ENCODE results near the gene ADARB2. TPM values are rescaled to one million over a fixed set of nuclear protein-coding genes. Genes with fewer than 3 reads are reported as not detected.

Gene ADARB2
- polyA plus RNA-seq, 1 of the 3 experiments (the other 2 are of a cell fraction): not detected

- TF ChIP-seq FOXM1 (IDR thresholded peaks at IDR 0.05; ENCODE audit: low read depth) (no peak), POLR2AphosphoS5 (IDR thresholded peaks at IDR 0.05; ENCODE audit: low read depth, low read length) (no peak), EZH2phosphoT487 (IDR thresholded peaks at IDR 0.05; ENCODE audit: borderline replicate concordance, low read depth) (no peak), TCF12 (IDR thresholded peaks at IDR 0.05) (no peak), RXRA (IDR thresholded peaks at IDR 0.05; ENCODE audit: borderline replicate concordance, low read depth) (no peak), USF1 (IDR thresholded peaks at IDR 0.05; ENCODE audit: borderline replicate concordance, low read depth) (no peak), FOSL2 (IDR thresholded peaks at IDR 0.05; ENCODE audit: borderline replicate concordance, low read depth) (no peak), SIN3A (IDR thresholded peaks at IDR 0.05; ENCODE audit: borderline replicate concordance, low read depth, low read length) (no peak), USF2 (IDR thresholded peaks at IDR 0.05; ENCODE audit: borderline replicate concordance, low read depth, low read length) (no peak)
These were observed 519.7 kb downstream of the ADARB2 start (continued) for GRCh38 chr10:1217661-1218060.

- DNase-seq: no peak
- ChIA-PET POLR2A (no interaction called here), CTCF (no interaction called here)
- WGBS (ENCODE audit: low lambda C conversion rate): 69% methylated on average over 14 of the region's 14 CpGs
- no peaks in the 10 kb centered on the region for H3K27me3 ChIP-seq (ENCODE audit: insufficient read depth)
- no peaks in the 10 kb centered on the region for H3F3A ChIP-seq (replicated peaks; ENCODE audit: insufficient read depth)
- no peak overlapping the region for H3K9ac ChIP-seq
- no peaks in the 10 kb centered on the region for H3K9me3 ChIP-seq
- no peaks in the 10 kb centered on the region for H3K9me2 ChIP-seq
- TF ChIP-seq MXI1 (IDR thresholded peaks at IDR 0.05; ENCODE audit: low read depth, low read length): no peak
- no peak for TF ChIP-seq PBX3 (IDR thresholded peaks at IDR 0.05)
- no peak for TF ChIP-seq EZH2phosphoT487 (IDR thresholded peaks at IDR 0.05; ENCODE audit: borderline replicate concordance, low read depth)
- TF ChIP-seq, protein P1, sequence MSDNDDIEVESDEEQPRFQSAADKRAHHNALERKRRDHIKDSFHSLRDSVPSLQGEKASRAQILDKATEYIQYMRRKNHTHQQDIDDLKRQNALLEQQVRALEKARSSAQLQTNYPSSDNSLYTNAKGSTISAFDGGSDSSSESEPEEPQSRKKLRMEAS (IDR thresholded peaks at IDR 0.05; ENCODE audit: low read depth): no peak
- no peak for TF ChIP-seq USF2 (IDR thresholded peaks at IDR 0.05; ENCODE audit: borderline replicate concordance, low read depth, low read length)
- no peak for TF ChIP-seq FOXJ3 (CRISPR knock-in tag; IDR thresholded peaks at IDR 0.05)
- TF ChIP-seq RFX5 (IDR thresholded peaks at IDR 0.05; ENCODE audit: low read length): no peak
- TF ChIP-seq TAF1 (IDR thresholded peaks at IDR 0.05; ENCODE audit: borderline replicate concordance, low read depth, low read length): no peak
- no peak for TF ChIP-seq SIN3A (IDR thresholded peaks at IDR 0.05; ENCODE audit: borderline replicate concordance, low read depth, low read length)
- peaks cover 0 to 4% of the 10 kb centered on the region in 2 experiments; a peak in 1 of 4 replicates for H3K4me1 ChIP-seq (ENCODE audit: control insufficient read depth in 1 of 2, insufficient read depth in 2 of 2, low read depth in 1 of 2, low read length in 1 of 2)
- no peaks in the 10 kb centered on the region for H4K20me1 ChIP-seq (ENCODE audit: insufficient read depth)
- no peak overlapping the region for H3K27ac ChIP-seq (ENCODE audit: low read depth in 2 of 2, low read length in 1 of 2)
- H3K4me3 ChIP-seq (ENCODE audit: low read depth in 2 of 2, low read length in 1 of 2): no peak overlapping the region
- no peak overlapping the region for H2AFZ ChIP-seq (ENCODE audit: low read depth)
- H3K36me3 ChIP-seq (replicated peaks in 1 of 2; ENCODE audit: control insufficient read depth in 1 of 2, insufficient read depth in 2 of 2, low read length in 1 of 2): no peaks in the 10 kb centered on the region
- no peaks in the 10 kb centered on the region for H3K79me2 ChIP-seq (ENCODE audit: insufficient read depth)
- H3K4me2 ChIP-seq: no peak overlapping the region
These were observed 520.1 kb downstream of the ADARB2 start for GRCh38 chr10:1217237-1217587.
